Neural cell (in vitro differentiated cells): ENCODE results near the gene MAFB. TPM values are rescaled to one million over a fixed set of nuclear protein-coding genes. Genes with fewer than 3 reads are reported as not detected.

Experiments
- H2AFZ ChIP-seq: fragments of 200-600, 300-800 bp; sonication (generic), shearing (Covaris generic); 2 replicates; pipeline ENCODE4 v1.6.0; 2014; ENCODE audit warnings: low read depth, mild to moderate bottlenecking, antibody characterized with exemption, low read length, moderate library complexity
- H3F3A ChIP-seq: fragments of 200-600 bp; shearing (Covaris generic); 2 replicates; pipeline ENCODE4 v1.6.1; 2016; ENCODE audit warnings: mild to moderate bottlenecking, moderate library complexity, mixed read lengths, antibody characterized with exemption, low read length; ENCODE audit not compliant: insufficient read depth, poor library complexity, severe bottlenecking
- H3K27ac ChIP-seq: fragments of 200-600, 300-800 bp; sonication (generic), shearing (Covaris generic); 2 replicates; pipeline ENCODE4 v1.5.1; 2014; ENCODE audit warnings: mild to moderate bottlenecking, low read length, moderate library complexity
- H3K27me3 ChIP-seq: fragments of 300-800, 200-600 bp; sonication (generic), shearing (Covaris generic); 2 replicates; pipeline ENCODE4 v1.6.0; 2014; ENCODE audit warnings: mild to moderate bottlenecking, low read depth, low read length, moderate library complexity; ENCODE audit not compliant: insufficient read depth
- H3K36me3 ChIP-seq: fragments of 300-800, 200-600 bp; sonication (generic), shearing (Covaris generic); 2 replicates; pipeline ENCODE4 v1.5.1; 2014; ENCODE audit warnings: mild to moderate bottlenecking, antibody characterized with exemption, low read length, moderate library complexity; ENCODE audit not compliant: insufficient read depth
- H3K4me2 ChIP-seq: fragments of 300-800, 200-600 bp; sonication (generic), shearing (Covaris generic); 2 replicates; pipeline ENCODE4 v1.6.0; 2014; ENCODE audit warnings: mild to moderate bottlenecking, low read length
- H3K4me3 ChIP-seq: fragments of 300-800, 200-600 bp; sonication (generic), shearing (Covaris generic); 2 replicates; pipeline ENCODE4 v1.5.1; 2014; ENCODE audit warnings: mild to moderate bottlenecking, low read length, moderate library complexity
- H3K79me2 ChIP-seq: fragments of 200-600 bp; shearing (Covaris generic); replicated peaks from 2 replicates; pipeline ENCODE4 v1.6.0; 2014; ENCODE audit warnings: mild to moderate bottlenecking, low read length, moderate library complexity; ENCODE audit not compliant: insufficient read depth
- H3K9ac ChIP-seq: fragments of 300-800, 200-600 bp; sonication (generic), shearing (Covaris generic); 2 replicates; pipeline ENCODE4 v1.6.1; 2016; ENCODE audit warnings: mild to moderate bottlenecking, low read length, mixed read lengths
- H3K9me2 ChIP-seq: fragments of 200-600 bp; shearing (Covaris generic); 2 replicates; pipeline ENCODE4 v1.6.1; 2016; ENCODE audit warnings: mild to moderate bottlenecking, low read length, mixed read lengths; ENCODE audit not compliant: insufficient read depth
- H3K9me3 ChIP-seq: fragments of 200-600, 300-800 bp; sonication (generic), shearing (Covaris generic); 2 replicates; pipeline ENCODE4 v1.6.1; 2016; ENCODE audit warnings: mild to moderate bottlenecking, mixed run types, low read length, moderate library complexity, mixed read lengths
- H4K20me1 ChIP-seq: fragments of 200-600 bp; shearing (Covaris generic); 2 replicates; pipeline ENCODE4 v1.6.1; 2016; ENCODE audit warnings: mild to moderate bottlenecking, mixed run types; ENCODE audit not compliant: insufficient read depth
- EP300 ChIP-seq: fragments of 450-650 bp; conservative IDR thresholded peaks from 2 replicates; pipeline ENCODE4 v1.6.1; 2014; ENCODE audit warnings: antibody characterized with exemption, mild to moderate bottlenecking, moderate library complexity; ENCODE audit not compliant: poor library complexity, severe bottlenecking
- EZH2 ChIP-seq: fragments of 200-600, 300-800 bp; shearing (Covaris generic), sonication (generic); IDR thresholded peaks from 2 replicates; pipeline ENCODE4 v1.6.1; 2014; ENCODE audit warnings: antibody characterized with exemption, low read length, borderline replicate concordance, mild to moderate bottlenecking; ENCODE audit not compliant: insufficient read depth, poor library complexity, severe bottlenecking
- MXI1 ChIP-seq: fragments of 450-650 bp; conservative IDR thresholded peaks from 2 replicates; pipeline ENCODE4 v1.6.1; 2014; ENCODE audit warnings: antibody characterized with exemption, mild to moderate bottlenecking; ENCODE audit not compliant: poor library complexity, severe bottlenecking
- POLR2AphosphoS5 ChIP-seq: IDR thresholded peaks from 2 replicates; pipeline ENCODE4 v1.6.1; 2012
- RAD21 ChIP-seq: fragments of 450-650 bp; conservative IDR thresholded peaks from 2 replicates; pipeline ENCODE4 v1.6.1; 2014; ENCODE audit warnings: antibody characterized with exemption, mild to moderate bottlenecking, moderate library complexity
- SMC3 ChIP-seq: fragments of 450-650 bp; conservative IDR thresholded peaks from 2 replicates; pipeline ENCODE4 v1.6.1; 2014; ENCODE audit warnings: antibody characterized with exemption, mild to moderate bottlenecking, moderate library complexity; ENCODE audit not compliant: poor library complexity
- TAF1 ChIP-seq: IDR thresholded peaks from 2 replicates; pipeline ENCODE4 v1.6.1; 2012; ENCODE audit warnings: low read depth
- polyA plus RNA-seq: library from polyadenylated mRNA; depleted of rRNA; stranded (reverse); fragments of >200 nt; gene quantifications from 2 replicates; pipeline ENCODE4 v1.2.3, GENCODE V29; 2014
- TF ChIP-seq, protein P1 (sequence below): IDR thresholded peaks from 2 replicates; pipeline ENCODE4 v1.6.1; 2012; ENCODE audit warnings: borderline replicate concordance
- TF ChIP-seq, protein P2 (sequence below): fragments of 450-650 bp; IDR thresholded peaks from 2 replicates; pipeline ENCODE4 v1.5.1; 2014; ENCODE audit warnings: antibody characterized with exemption, mild to moderate bottlenecking, moderate library complexity; ENCODE audit not compliant: poor library complexity, severe bottlenecking

Gene MAFB
- polyA plus RNA-seq, 1 donor from 2014 or later, result 5.6 TPM

GRCh38 chr20:40717343-40717865 is 28.4 kb upstream of the MAFB start:
- Histone ChIP-seq H3K27me3 (no peaks in the 10 kb centered on the region), H3K9me2 (no peaks in the 10 kb centered on the region), H2AFZ (no peak overlapping the region), H3K36me3 (no peaks in the 10 kb centered on the region), H3K4me2 (no peak overlapping the region), H3K9ac (no peak overlapping the region), H3K9me3 (no peaks in the 10 kb centered on the region), H3K27ac (no peak overlapping the region), H3K79me2 (no peaks in the 10 kb centered on the region), H3K4me3 (no peak overlapping the region), H4K20me1 (no peaks in the 10 kb centered on the region), H3F3A (no peaks in the 10 kb centered on the region)
- TF ChIP-seq EZH2, result no peak

GRCh38 chr20:40715491-40715890 is 26.5 kb upstream of the MAFB start:
- Histone ChIP-seq H3K4me2 (no peak overlapping the region), H3K27me3 (peaks cover 12% of the 10 kb centered on the region), H3K36me3 (no peaks in the 10 kb centered on the region)

More at GRCh38 chr20:40715491-40715890, 26.5 kb upstream of the MAFB start:
- H2AFZ ChIP-seq, result no peak overlapping the region
- no peak overlapping the region for H3K27ac ChIP-seq
- no peaks in the 10 kb centered on the region for H4K20me1 ChIP-seq
- H3K9me2 ChIP-seq, result no peaks in the 10 kb centered on the region
- H3K79me2 ChIP-seq, result no peaks in the 10 kb centered on the region
- no peak overlapping the region for H3K4me3 ChIP-seq
- H3K9me3 ChIP-seq, result no peaks in the 10 kb centered on the region
- no peaks in the 10 kb centered on the region for H3F3A ChIP-seq
- TF ChIP-seq RAD21, result no peak
- TF ChIP-seq, protein P1, sequence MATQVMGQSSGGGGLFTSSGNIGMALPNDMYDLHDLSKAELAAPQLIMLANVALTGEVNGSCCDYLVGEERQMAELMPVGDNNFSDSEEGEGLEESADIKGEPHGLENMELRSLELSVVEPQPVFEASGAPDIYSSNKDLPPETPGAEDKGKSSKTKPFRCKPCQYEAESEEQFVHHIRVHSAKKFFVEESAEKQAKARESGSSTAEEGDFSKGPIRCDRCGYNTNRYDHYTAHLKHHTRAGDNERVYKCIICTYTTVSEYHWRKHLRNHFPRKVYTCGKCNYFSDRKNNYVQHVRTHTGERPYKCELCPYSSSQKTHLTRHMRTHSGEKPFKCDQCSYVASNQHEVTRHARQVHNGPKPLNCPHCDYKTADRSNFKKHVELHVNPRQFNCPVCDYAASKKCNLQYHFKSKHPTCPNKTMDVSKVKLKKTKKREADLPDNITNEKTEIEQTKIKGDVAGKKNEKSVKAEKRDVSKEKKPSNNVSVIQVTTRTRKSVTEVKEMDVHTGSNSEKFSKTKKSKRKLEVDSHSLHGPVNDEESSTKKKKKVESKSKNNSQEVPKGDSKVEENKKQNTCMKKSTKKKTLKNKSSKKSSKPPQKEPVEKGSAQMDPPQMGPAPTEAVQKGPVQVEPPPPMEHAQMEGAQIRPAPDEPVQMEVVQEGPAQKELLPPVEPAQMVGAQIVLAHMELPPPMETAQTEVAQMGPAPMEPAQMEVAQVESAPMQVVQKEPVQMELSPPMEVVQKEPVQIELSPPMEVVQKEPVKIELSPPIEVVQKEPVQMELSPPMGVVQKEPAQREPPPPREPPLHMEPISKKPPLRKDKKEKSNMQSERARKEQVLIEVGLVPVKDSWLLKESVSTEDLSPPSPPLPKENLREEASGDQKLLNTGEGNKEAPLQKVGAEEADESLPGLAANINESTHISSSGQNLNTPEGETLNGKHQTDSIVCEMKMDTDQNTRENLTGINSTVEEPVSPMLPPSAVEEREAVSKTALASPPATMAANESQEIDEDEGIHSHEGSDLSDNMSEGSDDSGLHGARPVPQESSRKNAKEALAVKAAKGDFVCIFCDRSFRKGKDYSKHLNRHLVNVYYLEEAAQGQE, result no peak
- no peak for TF ChIP-seq MXI1
- TF ChIP-seq SMC3, result no peak
- TF ChIP-seq POLR2AphosphoS5, result no peak
- TF ChIP-seq, protein P2, sequence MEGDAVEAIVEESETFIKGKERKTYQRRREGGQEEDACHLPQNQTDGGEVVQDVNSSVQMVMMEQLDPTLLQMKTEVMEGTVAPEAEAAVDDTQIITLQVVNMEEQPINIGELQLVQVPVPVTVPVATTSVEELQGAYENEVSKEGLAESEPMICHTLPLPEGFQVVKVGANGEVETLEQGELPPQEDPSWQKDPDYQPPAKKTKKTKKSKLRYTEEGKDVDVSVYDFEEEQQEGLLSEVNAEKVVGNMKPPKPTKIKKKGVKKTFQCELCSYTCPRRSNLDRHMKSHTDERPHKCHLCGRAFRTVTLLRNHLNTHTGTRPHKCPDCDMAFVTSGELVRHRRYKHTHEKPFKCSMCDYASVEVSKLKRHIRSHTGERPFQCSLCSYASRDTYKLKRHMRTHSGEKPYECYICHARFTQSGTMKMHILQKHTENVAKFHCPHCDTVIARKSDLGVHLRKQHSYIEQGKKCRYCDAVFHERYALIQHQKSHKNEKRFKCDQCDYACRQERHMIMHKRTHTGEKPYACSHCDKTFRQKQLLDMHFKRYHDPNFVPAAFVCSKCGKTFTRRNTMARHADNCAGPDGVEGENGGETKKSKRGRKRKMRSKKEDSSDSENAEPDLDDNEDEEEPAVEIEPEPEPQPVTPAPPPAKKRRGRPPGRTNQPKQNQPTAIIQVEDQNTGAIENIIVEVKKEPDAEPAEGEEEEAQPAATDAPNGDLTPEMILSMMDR, result no peak
- no peak for TF ChIP-seq EZH2
- no peak for TF ChIP-seq TAF1
- TF ChIP-seq EP300, result no peak
- no peak overlapping the region for H3K9ac ChIP-seq
